SW 1271 (cell line): ENCODE data around the gene ARMC9.

Source experiments
- DNase-seq, 2 experiments: peaks; one replicate each; lab custom pipeline; 2025; lab: John Stamatoyannopoulos, UW

The ARMC9 gene

DNA sequence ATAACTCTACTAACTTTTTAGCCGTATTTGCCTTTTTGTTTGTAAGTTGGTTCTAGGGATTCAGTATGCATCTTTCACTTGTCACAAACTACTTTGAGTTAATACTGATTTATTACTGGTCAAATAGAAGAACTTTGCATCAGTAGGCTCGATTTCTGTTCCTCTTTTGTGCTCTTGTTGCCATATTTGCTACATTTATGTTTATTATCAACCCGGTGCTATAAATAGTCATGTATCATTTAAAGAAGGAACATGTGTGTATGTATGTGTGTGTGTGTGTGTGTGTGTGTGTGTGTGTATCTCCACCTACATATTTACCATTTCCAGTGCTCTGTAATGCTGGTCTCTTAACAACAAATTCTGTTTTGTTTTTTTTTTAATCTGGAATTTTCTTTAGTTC lies 117.5 kb downstream of the ARMC9 start:
- DNase-seq = no peak

DNA sequence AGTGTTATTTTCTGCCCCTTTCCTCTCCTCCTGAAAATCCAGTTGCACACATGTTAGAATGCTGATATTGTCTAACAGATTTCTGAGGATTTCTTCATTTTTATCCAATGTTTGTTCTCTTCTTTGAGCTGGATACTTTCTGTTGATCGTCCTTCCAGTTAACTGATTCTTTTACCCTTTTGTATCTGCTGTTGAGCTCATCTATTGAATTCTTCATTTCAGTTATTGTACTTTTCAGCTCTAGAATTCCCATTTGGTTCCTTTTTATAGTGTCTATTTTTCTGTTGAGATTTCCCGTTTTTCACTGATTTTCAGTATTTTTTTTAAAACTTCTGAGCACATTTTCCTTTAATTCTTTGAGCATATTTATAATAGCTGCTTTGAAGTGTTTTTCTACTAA lies 119.1 kb downstream of the ARMC9 start:
- DNase-seq = no peak

DNA sequence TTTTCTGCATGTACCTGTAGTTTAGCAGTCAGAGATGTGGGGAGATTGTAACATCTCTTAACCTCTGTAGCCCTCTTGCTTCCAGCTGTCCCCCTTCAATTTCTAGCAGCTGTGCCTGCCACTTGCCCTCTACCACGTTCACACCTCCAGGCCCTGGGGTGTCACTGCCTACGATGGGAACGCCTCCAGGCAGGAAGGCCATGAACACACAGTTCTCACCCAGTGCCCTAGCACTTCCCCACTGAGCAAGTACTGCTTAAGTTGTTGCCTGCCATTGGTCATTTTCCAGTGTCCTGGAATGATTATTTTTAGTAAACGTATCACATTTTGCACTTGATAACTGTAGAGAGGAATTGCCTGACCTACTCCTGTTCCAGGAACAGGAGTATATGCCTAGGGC lies 120.0 kb downstream of the ARMC9 start:
- no peak for DNase-seq

DNA sequence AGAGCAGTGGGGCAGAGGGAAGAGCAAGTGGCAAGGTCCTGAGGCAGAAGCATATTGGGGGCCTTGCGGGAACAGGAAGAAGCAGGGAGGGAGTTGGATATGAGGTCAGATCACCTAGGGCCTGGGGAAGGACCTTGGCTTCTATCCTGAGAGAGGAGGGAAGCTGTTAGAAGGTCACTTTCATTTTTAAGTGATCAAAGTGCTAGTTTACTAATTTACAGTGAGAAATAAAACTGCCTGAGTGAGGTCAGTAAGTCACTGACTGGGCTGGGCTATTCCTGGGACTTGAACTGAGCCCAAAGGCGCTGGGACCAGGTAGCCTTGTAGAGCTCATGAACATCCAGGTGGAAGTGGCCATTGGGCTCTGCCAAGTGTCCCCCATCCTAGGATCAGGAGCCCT lies 120.5 kb downstream of the ARMC9 start:
- no peak for DNase-seq

DNA sequence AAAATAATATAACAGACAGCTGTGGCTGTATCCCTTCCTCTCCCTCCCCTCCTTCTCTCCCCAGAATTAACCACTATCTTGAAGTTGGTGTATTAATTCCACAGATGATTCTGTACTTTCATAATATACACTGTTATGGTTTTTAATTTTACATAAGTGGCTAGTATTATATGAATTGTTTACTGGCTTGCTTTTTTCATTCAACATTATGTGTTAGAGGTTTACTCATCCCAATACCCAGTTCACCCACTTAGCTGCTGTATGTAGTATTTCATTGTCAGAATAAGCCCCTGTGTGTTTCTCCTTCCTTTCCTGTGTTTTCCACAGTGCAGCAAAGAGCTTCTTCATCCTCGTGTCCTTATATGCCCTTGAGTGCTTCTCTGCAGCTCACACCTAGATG lies 121.4 kb downstream of the ARMC9 start:
- no peak for DNase-seq

DNA sequence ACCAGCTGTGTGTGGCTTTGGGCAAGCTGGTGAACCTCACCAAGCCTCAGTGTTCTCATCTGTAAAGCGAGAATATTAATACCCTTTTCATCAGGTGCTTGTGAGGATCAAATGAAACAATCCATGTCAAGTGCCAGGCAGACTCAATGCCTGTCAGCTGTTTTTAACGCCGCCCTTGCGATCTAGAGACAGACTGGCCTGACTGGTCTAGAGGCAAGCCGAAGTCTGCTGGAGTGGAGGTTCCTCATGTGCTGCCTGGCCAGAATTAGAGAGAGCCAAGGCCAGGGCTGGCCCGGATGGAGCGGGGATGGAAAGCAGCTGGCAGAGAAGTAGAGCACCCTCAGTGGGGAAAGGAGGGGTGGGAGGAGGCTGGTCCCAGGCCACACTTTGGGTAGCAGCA lies 122.6 kb downstream of the ARMC9 start:
- no peak for DNase-seq

DNA sequence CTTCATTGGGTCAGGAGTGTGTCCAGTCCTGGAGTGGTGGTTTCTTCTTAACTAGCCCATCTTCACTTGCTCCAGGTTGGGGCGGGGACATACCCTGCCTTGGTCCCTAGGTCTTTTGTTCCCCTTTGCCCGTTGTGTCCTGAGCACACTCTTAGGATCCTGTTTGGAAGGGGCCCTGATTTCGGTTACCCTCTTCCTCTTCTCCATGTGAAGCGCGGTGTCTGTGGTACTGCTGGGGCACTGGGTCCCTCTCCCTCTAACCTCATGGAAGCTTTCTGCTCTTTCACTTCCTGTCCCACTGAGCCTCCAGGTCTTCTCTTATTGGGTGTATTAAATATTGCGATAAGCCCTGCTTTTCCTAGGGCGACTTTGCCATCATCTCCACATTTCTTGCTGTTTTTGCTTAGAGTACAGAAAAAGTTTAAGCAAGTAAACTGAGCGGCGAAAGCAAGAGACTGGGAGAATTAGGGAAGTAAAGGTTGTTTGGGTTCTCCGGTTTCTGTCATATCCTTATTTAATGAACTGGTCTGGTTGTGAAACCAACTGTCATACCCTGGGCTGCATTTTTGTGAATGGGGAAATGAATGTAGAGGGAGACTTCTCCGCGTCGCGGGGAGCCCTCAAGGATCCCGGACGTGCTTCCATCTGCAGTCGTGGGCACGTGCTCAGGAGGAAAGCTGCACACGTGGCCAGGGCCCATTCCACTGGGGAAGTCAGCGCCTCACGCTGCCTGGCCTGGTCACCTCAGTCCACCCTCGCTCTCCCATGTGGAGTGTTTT lies 123.3 kb downstream of the ARMC9 start:
- DNase-seq = no peak

DNA sequence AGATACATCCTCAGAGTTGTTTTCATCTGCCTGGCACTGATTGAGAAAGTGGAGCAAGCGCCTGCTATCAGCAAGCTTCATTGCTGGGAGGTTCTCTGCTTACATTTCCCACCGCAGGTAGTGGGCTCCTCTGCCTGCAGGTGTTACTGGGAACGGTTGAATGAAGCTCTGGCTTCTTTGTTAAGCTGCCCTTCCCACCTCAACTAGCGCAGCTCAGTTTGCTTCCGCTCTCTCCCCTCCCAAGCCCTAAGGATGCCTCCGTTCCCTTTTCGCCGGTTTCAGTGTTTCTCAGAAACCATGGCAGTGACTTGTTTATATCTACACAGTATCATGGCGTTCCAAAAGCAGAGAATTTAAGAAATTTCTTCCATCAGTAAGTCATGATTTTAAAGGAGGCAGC lies 124.9 kb downstream of the ARMC9 start:
- DNase-seq = no peak

DNA sequence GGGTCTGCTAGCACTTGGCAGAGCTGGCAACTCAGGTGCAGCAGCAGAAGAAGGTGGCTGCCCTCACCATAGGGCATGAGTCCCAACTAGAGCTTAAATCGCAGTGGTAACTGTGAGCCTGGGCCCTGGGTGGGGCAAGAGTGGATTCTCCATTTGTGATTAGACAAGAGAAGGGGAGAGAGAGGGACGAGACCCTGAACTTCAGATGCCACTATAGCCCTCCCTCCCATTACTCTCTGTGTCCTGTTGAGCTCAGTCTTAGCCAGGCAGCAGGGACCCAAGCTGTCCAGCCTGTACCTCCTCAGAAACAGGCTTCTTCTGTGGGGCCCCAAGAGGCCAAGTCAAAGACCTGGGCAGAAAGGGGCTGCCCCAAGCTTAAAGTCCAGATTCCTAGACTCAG lies 127.4 kb downstream of the ARMC9 start:
- no peak for DNase-seq

DNA sequence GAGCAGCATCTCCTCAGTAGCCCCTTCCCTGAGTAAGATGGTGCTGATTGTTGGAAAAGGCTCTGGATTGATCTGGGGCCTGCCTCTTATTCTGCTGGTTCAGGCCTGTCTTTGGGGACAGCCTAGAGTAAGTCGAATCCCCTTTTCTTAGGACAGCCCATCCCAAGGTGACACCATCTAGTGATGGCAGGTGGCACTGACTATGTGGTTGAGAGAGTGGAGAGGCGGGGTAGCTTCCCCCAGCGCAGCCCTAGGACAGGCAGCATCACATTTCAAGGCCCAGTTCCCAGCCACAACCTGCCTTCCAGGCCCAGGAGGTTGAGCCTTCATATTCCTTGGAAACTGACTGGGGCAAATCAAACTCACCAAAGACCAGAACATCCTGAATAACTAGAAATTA lies 128.0 kb downstream of the ARMC9 start:
- no peak for DNase-seq

DNA sequence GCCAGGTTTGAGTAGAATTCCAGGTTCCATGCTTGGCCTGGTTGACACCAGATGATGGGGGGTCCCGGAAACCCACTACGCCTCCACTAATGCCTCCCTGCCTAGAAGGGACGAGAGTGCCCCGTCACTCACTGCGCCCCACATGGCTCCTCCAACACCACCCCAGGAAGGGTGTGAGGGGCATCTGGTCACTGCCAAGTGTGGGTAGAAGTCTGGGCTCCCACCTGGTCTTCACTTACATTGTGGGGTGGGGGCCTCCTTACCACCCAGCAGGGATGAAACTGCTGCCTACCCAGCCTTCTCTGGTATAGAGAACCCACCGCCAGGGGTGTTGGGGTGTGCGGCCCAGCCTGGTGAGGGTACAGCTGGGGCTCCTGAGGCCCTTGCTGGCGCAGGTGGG lies 131.9 kb downstream of the ARMC9 start:
- no peak for DNase-seq

DNA sequence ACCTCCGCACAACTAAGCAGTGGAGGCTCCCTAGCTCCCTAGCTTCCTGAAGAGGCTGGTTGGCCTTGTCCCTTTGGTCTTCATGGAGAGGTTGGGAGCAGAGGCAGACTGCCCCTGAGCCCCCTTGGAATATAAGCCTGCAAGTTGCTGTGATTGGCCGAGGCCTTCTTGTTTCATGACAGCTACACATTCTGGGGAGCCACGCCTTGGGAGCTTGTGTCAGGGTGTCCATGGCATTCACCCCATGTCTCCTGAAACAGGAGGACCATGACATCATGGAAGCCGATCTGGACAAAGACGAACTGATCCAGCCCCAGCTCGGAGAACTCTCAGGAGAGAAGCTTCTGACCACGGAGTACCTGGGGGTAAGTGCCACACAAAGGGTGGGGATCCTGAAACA lies 133.1 kb downstream of the ARMC9 start:
- DNase-seq = no peak

DNA sequence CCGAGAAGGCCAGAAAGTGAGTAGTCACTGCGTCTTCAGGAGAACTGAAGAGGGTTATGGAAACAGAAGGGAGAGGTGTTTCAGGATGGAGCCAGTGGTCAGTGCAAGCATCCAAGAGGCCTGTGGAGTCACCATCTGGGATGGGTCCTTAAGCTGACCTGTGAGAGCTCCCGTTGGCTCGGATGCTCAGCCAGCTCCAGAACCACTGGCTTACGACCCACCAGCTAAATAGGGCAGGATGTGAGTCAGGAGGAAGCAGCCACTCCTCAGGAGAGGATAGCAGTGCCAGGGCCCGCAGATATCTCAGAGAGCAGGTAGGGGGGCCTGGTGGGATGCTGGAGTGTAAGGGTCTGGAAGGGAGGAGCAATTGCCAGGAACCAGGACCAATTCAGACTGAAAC lies 134.0 kb downstream of the ARMC9 start:
- DNase-seq = no peak

DNA sequence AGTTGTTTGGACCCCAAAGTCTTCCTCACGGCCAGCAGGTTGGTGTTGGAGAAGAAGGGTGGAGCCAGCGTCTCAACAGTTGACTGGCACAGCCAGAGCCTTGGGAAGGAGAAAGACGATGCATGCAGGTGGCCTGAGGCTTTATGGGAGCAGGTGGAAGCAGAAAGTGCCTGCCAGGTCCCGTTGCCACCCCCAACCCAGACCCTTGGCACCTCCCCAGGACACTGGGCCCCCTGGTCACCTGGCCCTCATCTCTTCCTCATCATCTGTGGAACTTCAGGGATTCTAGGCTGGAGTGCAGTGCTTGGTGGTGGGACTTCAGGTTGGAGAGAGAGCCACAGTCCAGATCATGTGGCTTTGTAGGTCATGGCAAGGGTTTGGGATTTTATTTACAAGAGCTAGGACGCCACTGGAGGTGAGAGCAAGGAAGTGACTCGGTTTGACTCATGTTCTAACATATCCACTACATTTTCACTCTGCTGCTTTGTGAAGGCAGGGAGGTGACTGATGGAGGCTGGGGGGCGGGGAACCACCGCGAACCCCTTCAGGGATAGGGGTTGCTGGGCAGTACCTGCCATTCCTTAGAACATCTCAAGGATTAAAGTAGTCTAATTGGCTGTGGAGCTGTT lies 134.6 kb downstream of the ARMC9 start:
- no peak for DNase-seq

DNA sequence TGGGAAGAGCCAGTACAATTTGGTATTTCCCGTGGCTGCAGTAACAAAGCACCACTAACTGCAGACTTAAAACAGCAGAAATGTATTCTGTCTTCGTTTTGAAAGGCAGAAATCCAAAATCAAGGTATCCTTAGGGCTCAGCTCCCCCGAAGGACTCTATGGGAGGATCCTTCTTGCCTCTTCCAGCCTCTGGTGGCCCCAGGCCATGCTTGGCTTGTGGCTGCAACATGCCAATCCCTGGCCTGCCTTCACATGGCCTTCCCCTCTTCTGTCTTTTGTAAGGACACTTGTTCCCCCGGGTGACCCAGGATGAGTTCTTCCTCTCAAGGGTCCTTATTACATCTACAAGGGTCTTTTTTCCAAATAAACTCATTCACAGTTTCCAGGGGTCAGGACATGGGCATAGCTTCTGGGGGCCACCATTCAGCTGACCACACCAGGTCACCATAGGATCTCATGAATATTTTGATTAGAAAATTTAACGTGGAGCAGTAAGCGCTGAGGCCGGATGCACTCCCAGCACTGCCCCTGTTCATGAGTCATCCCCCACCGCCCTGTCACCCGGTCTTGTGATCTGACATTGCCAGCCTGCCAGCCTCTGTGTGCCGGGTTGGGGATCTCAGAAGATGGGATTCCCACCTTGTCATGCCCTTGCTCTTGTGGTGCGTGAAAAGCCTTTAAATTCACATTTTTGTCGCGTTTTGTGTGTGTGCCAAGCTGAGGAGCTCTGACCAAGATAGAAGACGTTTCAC lies 135.9 kb downstream of the ARMC9 start:
- no peak for DNase-seq

DNA sequence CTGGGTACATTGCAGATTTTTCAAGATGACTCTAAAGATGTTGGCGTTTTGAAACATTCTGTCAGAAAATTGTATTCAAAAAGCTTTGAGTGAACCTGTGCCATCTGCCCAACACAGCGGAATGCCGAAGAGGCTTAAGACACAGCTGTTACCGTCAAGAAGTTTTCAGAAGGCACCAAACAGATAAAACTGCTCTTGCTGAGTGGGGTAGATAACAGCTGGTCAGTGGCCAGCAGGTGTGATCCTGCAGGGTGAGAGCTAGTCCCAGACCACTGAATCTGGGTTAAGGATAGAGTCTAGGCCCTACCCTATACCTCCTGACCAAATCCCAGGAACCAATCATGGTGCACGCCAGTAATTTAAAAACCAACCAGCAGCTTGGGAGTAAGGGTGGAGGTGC lies 136.6 kb downstream of the ARMC9 start:
- no peak for DNase-seq

DNA sequence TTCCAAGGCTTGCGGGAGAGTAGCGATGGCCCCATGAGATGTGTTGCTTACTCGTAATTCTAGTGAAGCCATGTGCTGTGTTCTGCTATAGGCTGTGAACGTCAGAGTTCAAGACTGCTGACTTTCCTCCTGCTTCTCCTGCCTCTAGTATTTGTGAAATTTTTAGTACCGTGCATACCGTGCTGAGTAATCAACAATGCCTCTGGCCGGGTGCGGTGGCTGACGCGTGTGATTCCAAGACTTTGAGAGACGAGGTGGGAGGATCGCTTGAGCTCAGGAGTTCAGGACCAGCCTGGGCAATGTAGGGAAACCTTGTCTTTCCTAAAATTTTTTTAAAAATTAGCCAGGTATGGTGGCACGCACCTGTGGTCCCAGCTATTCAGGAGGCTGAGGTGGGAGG lies 137.2 kb downstream of the ARMC9 start:
- no peak for DNase-seq

DNA sequence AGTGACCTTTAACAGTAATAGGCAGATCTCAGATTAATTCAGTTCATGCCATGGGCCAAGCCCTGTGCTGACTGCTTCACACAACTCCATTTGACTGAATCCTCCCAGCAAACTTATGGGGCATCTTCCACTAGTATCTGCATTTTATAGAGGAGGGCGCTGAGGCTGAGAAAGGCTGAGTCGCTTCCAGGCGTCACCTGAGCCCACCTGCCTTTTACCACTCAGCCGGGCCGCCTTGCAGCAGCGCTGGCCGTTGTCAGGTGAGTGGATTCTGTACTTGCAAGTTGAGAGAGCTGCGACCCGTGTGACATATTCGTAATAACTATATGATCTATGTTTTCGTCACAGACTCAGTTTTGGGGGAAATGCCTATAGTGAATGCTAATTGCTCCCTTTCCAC lies 137.8 kb downstream of the ARMC9 start:
- DNase-seq = no peak

DNA sequence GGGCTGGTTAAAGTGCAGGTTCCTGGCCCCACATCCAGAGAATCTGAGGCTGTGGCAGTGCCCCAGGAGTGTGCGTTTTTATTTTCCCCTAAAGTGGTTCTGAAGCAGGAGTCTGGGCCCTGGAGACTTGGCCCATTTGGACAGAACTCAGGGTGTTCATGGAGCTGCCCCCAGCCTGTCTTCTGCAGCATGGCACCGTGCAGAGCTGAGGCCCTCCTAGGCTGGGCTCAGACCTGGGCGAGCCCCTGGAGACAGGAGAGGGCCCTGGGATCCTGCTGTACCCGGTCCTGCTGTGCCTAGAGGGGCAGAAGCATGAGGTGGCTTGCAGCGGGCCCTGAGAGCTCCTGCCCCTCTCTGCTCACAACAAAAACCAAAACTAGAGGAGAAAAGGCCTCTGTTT lies 138.3 kb downstream of the ARMC9 start:
- DNase-seq = no peak

DNA sequence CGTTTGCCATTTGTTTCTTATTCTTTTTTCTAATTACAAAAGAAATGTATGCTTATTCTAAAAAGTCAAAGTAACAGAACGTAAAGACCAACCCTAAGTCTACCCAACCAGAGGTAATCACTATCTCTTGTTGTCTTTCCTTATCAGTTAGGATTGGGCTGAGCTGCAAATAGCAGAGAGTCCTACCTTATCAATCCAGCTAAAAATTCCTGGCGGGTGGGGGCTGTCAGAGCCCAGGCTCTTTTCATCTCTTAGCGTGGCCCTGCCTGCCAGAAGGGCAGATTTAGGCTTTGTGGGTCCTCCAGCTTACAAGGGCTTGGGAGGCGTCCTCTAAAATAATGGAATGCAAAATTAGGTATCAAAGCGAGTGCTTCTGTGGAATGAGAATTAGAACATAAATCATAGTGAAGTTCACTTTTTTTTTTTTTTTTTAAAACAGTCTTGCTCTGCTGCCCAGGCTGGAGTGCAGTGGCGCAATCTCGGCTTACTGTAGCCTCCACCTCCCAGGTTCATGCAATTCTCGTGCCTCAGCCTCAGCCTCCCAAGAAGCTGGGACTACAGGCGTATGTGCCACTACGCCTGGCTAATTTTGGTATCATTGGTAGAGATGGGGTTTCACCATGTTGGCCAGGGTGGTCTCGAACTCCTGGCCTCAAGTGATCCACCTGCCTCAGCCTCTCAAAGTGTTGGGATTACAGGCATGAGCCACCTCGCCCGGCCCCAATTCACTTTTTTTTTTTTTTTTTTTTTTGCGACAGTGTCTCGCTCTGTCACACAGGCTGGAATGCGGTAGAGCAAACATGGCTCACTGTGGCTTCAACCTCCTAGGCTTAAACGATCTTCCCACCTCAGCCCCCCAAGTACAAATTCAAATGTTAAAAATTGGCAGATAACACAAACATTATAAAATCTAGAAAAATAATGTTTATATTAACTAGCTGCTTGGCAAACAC lies 139.7 kb downstream of the ARMC9 start:
- no peak for DNase-seq

DNA sequence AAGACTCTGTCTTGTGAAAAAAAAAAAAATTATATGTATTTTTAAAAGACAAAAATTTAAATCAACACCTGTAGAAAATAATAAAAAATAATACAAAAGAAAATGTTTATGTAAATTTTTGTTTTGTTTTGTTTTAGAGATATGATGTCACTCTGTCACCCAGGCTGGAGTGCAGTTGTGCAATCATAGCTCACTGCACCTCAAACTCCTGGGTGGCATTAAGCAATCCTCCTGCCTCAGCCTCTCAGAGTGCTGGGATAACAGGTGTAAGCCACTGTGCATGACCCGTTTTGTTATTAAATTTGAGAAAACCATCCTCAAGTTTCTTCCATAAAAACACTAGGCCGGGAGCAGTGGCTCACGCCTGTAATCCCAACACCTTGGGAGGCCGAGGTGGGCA lies 140.9 kb downstream of the ARMC9 start:
- no peak for DNase-seq

DNA sequence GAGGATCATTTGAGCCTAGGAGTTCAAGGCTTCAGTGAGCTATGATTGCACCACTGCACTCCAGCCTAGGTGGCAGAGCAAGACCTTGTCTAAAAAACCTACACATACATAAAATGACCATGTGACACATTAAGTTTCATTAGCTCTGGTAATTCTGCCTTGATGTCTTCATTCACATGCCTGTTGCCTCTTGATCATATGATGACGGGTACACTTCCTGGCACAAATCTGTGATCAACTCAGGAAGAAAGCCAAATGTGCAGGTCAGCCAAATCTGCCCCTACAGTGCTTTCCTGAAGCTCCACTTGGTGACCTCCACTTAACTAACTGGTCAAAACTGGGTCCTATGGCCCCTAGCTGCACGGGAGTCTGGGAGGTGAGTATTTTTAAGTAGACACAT lies 142.7 kb downstream of the ARMC9 start:
- no peak for DNase-seq
